Measurements from ENCODE around the gene TRPC6.

Gene TRPC6

DNA sequence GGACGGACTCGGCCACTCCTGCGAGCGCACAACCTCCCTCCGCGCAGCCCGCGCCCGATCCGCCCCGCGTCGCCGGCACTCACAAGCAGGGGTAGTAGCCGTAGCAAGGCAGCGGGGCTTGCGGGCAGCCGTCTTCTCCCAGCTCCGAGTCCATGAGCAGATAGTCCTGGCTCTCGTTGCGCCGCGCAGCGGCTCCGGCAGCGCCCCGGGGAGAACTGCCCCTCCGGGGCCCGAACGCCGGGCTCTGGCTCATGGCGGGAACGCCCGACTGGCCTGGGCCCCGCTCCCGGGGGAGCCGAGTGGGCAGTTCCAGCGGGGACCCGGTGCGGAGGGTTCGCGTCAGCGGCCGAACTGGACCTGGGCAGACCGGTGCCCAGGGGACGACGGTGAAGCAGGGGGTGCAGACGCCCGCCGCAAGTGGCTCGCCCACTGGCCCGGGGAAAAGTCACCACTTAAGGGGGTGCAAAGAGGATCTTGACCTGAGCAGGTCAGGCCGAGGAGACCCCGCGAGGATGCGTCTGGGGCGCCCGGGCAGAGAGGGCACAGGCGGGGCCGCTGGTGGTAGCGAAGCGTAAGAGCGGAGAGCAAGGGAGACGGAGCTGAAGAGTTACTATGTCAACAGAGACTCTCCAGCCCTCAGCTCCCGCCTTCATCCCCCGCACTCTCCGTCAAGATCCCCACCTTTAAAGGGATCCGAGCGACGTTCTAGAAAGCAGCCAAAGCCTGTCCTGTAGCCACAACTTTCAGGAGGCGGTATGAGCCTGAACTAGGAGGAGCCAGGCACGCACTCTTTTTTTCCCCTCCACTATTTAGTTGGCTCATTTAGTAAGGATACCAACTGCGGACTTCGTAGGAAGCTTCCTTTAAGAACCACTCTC lies at the start of gene TRPC6:
TSS of gene TRPC6 (minus strand) at position 757 of the 878 bp plus-strand sequence. CDS start at position 253, 504 bp downstream.
- peak; percentile 45 for DNase-seq (ENCODE audit: low spot score)

DNA sequence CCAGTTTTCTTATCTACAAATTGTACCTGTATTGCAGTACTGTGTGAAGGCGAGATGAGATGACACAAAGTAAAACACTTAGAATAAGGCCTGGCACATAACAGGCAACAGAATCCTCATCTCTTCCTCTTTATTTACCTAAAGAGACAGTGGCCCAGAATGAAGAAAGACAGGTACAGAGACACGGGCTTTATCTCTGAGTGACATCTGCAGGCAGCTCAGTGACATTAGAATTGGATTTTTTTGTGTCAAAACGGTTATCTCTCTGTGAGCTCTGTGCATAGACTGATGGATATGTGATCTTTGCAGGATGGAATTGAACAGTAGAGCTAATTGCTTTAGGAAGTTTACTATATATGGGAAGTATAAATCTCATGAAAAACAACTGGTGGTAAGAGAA lies 36.2 kb upstream of the TRPC6 start:
- no peak for DNase-seq (ENCODE audit: low spot score)

DNA sequence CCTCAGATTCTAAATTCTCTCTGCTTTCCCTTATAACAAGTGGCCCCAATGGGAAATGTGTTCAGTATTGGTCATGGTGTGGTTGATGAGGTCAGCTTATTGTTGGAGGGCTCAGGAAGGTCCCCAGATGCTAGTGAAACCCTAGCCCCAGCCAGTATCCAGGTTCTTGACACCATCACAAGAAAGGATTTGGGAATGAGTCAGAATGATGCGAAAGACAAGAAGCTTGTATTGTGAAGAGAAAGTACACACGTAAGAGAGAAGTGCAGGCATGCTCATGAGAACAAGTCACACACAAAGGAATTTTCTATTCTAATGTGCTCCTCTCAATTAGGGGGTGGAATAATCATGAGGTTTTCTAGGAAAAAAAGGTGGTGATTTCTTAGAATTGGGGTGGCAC lies 34.9 kb upstream of the TRPC6 start:
- peak; percentile 56 for DNase-seq (ENCODE audit: low spot score)

DNA sequence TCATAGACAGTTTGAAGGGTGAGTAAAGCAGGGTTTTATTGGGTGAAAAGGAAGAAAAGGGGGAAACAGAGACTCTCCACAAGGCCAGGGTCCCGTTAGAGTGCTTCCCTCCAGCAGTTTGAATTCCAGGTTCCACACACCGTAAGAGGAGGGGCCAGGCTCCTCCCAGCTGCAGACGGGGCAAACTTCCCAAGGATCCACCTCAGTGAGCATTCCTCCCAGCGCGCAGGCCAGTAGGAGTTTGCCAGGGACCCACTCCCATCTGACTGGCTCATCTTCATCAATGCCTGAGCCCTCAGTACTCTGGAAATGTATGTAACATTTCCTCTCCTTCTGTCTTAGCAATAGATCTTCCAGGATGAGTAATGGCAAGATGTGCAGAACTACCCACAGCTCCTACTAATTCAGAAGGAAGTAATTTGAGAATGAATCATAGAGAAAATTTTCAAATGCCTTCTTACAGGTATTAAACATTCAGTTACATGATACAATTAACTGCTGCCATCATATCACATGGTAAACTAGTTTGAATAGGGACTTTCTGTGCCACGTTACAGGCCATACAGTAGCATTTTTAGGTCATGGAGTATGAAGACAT lies 34.0 kb upstream of the TRPC6 start:
- DNase-seq (ENCODE audit: low spot score): peak; percentile 18

DNA sequence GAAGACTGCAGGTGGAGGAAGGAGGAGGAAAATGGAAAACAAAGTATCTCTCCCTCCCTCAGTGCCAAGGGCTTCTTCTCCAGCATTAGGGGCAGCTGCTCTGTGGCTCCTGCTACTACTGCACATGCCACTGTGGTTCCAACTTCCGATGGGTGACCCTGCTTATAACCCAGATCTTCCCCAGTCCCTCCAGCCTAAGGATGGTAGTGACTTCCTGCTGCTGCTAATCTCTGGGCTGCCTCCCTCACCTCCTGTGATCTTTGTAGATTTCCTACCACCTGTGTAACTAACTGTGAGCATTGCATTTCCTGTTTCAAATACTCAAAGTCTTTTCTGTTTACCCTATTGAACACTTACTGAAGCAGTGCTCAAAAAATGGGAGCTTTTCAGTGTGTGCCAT lies 28.7 kb upstream of the TRPC6 start:
- DNase-seq (ENCODE audit: low spot score): no peak

DNA sequence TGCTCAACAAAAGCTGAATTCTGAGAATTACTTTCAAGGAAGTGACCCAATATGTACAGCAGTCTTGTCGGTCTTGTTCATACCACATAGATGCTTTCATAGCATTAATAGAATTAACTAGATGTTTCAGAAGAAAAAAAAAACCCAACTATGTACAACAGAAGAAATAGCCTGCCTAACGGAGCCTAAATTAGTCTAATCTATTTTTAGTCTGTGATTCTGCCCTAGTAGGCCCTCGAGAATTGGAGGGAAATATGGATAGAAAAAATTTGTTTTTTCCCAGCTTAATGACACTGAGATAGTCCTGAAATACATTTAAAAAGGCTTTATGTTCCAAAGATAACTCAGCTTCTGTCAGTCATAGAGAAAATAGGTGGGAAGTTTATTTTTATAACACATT lies 17.1 kb upstream of the TRPC6 start:
- no peak for DNase-seq (ENCODE audit: low spot score)

DNA sequence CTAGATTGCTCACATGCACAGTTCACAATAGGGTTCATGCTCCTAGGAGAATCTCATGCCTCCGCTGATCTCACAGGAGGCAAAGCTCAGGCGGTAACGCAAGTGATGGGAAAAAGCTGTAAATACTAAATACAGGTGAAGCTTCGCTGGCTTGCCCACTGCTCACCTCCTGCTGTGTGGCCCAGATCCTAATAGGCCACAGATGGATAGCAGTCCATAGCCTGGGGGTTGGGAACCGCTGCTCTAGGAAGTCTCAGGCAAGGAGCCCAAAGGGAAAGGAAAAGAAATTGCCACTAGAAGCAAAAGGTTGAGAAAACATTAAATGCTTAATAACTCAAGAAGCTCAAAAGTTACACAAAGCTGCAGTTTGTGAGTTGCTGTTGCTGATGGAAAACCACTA lies 3.2 kb upstream of the TRPC6 start:
- DNase-seq (ENCODE audit: low spot score): no peak

DNA sequence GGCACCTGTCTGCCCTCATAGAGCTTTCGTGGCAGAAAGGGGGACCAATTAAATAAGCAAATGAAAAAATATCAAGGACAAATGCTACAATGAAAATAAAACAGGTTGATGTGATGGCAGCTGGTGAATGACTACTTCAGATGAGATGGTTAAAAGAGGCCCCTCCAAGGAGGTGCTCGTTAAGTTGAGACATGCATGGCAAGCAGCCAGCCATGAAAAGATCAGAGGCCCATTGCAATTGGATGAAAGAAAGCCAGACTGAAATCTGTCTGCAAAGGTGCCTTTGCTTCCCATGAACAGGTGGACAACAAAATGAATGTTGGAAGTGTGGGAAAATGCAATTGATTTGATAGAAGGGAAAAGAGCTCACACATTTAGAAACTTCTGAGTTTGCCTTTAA lies 848 bp upstream of the TRPC6 start:
- no peak for DNase-seq (ENCODE audit: low spot score)

DNA sequence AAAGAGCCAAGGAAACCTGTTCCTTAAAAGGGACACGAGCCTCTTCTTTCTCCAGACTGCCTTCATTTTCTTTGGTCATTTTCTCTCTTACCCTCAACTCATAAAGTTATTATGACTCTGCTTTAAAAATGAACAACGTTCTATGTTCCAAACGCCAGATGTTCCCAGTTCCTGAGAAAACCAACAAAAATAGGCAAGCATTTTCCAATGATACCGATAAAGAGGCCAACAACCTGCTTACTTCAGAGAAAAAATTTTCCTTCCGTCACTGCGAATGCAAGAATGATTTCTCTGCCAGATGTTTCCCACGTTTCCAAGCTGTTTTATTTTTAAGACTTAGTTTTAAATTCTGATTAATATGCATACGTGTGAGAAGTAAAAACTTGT lies 315 bp upstream of the TRPC6 start:
- DNase-seq (ENCODE audit: low spot score): no peak

DNA sequence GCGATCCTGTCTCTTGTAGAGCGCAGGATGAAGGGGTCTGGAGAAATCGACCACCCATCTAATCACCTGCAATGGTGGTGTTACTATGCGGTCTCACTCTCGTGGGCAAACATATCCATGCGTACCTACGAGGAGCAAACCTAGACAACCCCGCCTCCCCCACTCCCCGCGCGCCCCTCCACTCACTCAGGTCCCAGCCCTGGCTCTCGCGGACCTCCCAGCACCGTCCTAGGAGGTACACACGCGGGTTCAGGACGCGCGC lies 887 bp downstream of the TRPC6 start:
- DNase-seq (ENCODE audit: low spot score): no peak

DNA sequence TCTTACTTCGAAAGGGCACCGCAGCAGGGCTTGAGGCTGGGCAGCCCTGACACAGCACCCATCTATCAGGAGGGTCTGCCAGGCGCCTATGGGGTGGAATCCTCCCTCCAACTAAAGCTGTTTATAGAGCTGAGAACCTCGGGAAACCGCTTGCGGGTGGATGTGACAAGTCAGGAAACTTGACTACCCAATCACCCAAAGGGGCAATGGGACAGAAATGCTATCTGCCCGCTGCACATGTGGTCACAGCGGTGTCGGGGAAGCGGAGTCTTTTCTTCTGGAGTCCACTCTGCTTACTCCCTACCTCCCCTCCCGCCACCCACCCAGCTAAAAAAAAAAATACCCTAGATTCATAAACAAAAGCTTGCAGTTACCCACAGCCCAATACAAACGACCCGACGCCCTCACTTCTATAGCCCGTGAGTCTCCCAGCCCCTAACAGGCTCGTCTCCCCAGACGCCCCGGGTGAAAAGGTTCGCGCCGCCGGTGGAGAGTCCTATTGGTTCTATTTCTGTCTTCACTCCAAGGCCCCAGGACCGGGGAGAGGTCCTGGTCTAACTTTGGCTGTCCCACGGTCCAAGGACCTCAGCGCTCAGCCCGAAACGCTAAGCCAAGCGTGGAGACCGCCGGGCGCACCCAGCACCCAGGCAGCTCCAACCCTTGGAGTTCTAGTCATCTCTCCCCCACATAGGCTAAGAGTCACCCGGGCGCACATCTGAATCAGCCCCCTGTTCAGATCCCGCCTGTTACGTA lies 1.4 kb downstream of the TRPC6 start:
- peak; percentile 19 for DNase-seq (ENCODE audit: low spot score)

DNA sequence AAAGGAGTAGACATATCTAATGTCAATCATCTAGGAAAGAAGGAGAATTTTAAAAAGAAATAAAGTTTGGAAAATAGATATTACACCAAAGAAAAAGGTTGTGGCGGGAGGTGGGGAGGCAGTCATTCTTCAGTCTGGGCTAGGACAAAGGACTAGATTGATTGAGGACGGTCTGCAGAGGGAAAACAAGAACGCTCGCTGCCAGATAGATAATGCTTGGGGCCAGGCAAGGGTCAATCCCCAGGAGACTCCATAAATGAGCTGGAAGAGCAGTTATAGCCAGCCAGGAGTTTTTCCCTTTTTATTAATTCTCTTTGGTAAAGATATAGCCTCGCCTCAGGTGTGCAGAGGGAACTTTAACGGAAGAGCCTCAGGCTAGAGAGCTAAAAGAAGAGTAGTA lies 6.3 kb downstream of the TRPC6 start:
- no peak for DNase-seq (ENCODE audit: low spot score)

DNA sequence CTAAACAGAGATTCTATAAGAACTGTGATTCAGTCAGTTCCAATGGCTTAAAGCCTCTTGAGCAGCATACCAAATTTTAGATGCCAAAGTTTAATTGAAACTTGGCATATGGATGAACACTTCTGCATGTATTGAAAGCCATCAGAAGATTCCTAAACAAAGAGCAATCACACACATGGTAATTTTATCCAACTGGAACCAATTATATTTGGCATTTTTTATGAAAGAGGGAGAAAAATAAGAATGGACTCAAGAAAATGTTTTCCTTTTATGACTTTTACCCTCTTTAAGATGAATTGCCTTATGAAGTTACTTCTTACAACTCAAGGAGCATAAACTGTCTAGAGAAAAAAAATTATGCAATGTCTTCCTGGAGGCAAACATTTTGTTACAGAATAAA lies 7.4 kb downstream of the TRPC6 start:
- DNase-seq (ENCODE audit: low spot score): no peak

DNA sequence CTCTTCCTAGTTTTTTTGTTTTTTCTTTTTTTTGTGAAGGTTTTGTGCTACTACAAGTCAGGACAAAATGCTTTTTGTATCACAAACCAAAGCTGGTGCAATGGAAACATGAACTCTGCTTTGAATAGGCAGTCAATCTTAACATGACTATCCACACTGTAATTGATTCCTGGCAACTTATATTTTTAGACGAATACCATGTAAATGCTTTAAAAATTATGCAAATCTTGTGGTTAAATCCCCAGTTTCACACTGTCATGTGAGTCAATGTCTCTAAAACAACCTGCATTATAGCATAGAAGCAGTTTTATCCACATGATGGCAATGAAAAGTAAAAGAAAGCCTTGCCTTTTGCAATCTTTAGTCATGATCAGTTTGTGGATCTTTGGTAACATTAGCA lies 8.9 kb downstream of the TRPC6 start:
- DNase-seq (ENCODE audit: low spot score): no peak

DNA sequence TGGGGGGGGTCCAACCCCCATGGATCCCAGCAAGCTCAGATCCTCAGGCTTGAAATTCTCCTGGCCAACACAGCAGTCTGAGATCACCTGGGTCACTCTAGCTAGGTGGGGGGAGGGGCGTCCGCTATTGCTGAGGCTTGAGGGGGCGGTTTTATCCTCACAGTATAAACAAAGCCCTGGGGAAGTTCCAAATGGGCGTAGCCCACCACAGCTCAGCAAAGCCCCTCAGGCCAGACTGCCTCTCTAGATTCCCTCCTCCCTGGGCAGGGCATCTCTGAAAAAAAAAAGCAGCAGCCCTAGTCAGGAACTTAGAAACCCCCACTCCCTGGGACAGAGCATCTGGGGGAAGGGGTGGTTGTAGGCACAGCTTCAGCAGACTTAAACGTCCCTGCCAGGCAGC lies 16.7 kb downstream of the TRPC6 start:
- no peak for DNase-seq (ENCODE audit: low spot score)

DNA sequence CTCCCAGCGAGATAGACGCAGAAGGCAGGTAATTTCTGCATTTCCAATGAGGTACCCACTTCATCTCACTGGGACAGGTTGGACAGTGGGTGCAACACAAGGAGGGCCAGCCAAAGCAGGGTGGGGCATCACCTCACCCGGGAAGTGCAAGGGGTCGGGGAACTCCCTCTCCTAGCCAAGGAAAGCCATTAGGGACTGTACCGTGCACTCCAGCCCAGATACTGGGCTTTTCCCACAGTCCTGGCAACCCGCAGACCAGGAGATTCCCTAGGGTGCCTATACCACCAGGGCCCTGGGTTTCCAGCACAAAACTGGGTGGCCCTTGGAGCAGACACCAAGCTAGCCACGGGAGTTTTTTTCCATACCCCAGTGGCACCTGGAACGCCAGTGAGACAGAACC lies 17.2 kb downstream of the TRPC6 start:
- no peak for DNase-seq (ENCODE audit: low spot score)

DNA sequence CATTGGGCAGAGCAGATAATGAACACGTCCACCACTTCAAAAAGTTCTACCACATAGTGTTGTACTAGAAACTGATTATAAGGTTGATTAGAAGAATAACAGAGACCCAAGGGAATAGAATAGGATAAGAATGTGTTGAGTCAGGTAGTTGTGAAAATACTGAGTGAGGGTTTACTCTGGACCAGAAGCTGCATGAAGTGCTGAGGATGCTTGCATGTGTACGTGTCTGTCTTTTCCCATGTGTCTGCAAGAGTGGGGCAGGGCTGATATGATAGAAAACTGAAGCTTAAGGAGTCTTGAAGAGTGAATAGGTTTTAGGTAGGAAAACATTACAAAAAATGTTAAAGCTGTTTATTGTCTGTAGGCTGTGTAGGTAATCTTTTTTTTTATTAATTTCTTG lies 20.6 kb downstream of the TRPC6 start:
- no peak for DNase-seq (ENCODE audit: low spot score)

DNA sequence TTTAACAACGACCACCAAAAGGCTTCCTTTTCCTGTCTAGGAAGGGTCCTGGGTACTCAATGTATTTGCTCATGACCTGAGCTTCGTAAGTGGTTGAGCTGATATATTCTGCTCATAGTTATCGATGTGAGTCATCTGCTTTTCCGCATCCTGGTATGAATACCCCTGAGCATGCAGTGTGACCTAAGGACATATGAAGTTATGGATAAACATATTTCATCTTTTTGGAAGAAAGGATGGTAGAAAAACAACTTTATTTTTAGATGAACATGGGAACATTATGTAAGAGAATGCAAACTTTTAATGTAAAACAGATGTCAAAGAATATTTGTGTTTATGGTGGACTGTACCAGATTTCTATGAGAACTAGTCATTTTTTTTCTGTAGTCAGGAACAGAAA lies 28.4 kb downstream of the TRPC6 start:
- DNase-seq (ENCODE audit: low spot score): no peak

DNA sequence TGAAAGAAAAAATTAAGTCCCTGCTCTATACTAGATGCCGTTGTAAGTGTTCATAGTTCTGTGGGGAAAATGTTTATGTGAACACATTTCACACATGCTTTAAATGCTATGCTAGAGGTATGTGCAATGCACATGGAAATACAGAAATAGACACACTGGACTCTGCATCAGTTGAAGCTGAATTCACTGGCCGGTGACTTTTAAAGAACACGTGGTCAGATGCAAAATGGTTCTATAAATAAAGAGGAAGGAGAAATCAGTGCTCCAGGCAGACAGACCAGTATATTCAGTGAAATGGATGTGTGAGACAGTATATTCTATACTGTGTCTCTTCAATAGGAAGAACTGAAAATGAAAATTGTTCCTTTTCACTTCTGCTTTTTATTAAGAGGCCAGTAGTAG lies 29.9 kb downstream of the TRPC6 start:
- DNase-seq (ENCODE audit: low spot score): no peak

DNA sequence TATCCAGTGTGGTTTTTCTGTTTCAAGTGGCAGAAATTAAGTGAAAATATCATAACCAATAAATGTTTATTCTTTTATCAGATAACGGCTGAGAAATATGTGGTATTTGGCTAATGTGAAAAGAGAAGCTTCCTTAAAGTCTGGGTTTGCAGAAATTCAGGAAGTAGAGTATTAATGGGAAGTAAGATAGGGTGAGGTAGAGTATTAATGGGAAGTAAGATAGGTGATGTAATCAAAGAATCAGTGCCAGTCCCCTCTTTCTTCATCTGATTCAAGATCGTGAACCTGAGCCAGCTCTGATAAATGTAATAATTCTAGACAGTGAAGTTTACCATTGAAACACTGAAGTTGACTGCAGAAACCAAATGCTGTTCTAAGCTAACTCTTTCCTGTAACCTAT lies 30.9 kb downstream of the TRPC6 start:
- DNase-seq (ENCODE audit: low spot score): no peak

DNA sequence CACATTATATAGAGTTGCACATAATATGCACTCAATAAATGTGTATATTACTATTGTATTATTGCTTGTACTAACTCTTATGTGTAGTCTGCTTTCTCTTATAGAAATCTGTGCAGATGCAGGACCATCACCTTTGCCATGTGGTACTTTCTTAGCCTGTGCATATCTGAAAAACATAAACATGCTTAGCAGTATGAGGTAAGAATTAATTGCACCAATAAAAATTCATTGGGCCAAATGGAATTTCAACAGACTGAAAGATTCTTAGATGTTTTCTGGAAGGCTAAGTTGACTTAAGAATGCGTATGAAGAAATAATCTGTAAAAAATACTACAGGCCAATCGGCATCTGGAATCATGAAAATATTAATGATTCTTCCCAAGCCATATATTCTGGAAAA lies 55.3 kb downstream of the TRPC6 start:
- no peak for DNase-seq (ENCODE audit: low spot score)

DNA sequence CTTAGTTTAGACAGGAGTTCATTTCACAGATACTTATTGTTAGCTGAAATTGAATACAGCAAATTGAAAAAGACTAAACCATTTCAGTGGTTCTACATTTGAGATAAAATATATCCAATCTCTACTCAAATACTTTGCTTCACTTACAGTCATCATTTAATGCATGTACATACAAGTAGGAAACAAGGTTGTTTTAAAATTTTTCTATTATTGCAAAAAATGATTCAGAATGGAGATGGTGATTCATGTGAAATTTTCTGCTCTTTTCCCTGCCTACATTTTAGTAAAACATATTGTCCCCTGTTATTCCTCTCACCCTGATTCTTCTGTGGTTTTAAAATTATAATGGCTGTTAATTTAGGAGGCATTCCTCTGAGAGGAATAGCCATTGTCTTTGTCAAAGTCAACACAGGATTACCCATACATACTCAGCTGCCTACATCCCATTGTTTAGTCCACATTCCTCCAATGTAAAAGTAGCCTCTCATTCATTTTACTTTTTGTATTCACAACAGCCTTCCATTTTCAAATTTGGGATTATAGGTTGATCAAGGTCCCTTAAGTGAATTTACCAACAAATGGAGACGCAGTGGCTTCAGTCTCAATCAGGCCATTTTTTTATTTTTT lies 60.1 kb downstream of the TRPC6 start:
- DNase-seq (ENCODE audit: low spot score): no peak

DNA sequence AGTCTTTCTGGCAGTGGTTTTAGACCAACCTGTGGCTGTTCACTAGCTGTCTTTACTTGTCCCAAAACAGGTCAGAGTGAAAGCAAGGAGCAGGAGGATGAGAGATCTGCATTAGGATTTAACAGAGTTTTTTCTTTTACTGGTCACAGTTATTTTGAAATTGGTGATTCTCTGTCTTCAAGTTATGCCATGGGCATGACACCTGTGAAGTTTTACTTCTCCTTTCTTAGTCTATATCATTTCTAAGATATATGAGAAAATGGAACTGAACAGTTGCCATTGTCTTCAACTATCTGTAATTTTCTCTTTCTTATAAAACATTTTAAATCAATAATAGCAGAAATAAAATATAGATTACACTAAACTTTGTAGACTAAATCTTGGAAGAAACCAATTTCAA lies 60.6 kb downstream of the TRPC6 start:
- DNase-seq (ENCODE audit: low spot score): no peak

Data from AG20443 (cell line).